ENCODE measurements around the gene ACSL4. TPM values are rescaled to one million over a fixed set of nuclear protein-coding genes. Genes with fewer than 3 reads are reported as not detected.

The ACSL4 gene
- total RNA-seq, 4 donors from 2014 or later: 40.7 to 64.7 (median 43.7) TPM

DNA sequence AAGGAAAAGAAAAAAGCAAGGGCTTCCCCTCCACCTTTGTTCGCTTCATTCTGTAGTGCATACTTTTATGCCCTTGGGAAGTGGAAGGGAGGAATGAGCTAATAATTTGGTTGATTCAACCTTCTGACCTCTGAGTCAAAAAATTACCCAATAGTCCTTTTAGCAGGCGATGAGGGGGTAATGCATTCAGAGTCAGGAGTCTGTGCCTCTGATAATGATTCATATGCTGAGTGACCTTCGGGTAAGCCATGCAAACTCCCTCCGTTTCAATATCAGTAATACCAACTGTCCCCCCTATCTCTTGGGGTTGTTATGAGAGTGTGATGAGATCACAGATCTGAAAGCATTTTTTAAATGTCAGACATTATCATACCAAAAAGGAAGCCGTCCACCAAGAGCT is 41.6 kb upstream of the ACSL4 start:
- Histone ChIP-seq H3K9me3 (no peaks in the 10 kb centered on the region), H3K36me3 (no peaks in the 10 kb centered on the region), H3K4me3 (no peak overlapping the region), H3K4me1 (no peaks in the 10 kb centered on the region), H3K27me3 (no peaks in the 10 kb centered on the region), H3K27ac (no peak overlapping the region)
- DNase-seq (ENCODE audit: low spot score in 2 of 2): no peak
- 62% methylated on average over 5 of the region's 5 CpGs for WGBS
- no peak for TF ChIP-seq POLR2A (IDR thresholded peaks at IDR 0.05)
- TF ChIP-seq, protein P1, sequence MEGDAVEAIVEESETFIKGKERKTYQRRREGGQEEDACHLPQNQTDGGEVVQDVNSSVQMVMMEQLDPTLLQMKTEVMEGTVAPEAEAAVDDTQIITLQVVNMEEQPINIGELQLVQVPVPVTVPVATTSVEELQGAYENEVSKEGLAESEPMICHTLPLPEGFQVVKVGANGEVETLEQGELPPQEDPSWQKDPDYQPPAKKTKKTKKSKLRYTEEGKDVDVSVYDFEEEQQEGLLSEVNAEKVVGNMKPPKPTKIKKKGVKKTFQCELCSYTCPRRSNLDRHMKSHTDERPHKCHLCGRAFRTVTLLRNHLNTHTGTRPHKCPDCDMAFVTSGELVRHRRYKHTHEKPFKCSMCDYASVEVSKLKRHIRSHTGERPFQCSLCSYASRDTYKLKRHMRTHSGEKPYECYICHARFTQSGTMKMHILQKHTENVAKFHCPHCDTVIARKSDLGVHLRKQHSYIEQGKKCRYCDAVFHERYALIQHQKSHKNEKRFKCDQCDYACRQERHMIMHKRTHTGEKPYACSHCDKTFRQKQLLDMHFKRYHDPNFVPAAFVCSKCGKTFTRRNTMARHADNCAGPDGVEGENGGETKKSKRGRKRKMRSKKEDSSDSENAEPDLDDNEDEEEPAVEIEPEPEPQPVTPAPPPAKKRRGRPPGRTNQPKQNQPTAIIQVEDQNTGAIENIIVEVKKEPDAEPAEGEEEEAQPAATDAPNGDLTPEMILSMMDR (IDR thresholded peaks at IDR 0.05): no peak
- no peak for TF ChIP-seq EP300 (IDR thresholded peaks at IDR 0.05)
- no peak for TF ChIP-seq POLR2AphosphoS5 (IDR thresholded peaks at IDR 0.05)

DNA sequence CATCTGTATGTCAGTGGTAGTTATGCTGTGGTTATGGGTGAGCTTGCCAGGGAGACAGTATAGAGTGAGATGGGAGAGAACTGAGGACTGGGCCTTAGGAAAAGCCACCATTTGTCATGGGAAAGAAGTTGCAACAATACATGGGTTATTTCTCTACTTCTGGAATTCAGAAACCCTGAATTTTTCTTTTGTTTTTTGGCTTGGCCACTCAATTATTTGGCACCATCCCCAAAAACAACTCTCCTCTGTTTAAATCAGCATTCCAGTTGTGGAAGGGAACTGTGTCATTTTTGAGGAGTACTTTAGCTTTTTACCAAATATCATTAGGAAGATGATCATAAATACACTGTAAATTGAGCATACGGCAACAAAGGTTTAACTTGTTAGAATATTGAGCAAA is 41.1 kb upstream of the ACSL4 start:
- Histone ChIP-seq H3K4me3 (no peak overlapping the region), H3K27ac (no peak overlapping the region), H3K9me3 (no peaks in the 10 kb centered on the region), H3K27me3 (no peaks in the 10 kb centered on the region), H3K36me3 (no peaks in the 10 kb centered on the region), H3K4me1 (no peaks in the 10 kb centered on the region)
- DNase-seq (ENCODE audit: low spot score in 2 of 2): no peak
- WGBS: 96% methylated on average over 1 of the region's 1 CpG
- TF ChIP-seq POLR2A (IDR thresholded peaks at IDR 0.05): no peak
- no peak for TF ChIP-seq POLR2AphosphoS5 (IDR thresholded peaks at IDR 0.05)
- TF ChIP-seq EP300 (IDR thresholded peaks at IDR 0.05): no peak
- TF ChIP-seq, protein P1 (IDR thresholded peaks at IDR 0.05): no peak

DNA sequence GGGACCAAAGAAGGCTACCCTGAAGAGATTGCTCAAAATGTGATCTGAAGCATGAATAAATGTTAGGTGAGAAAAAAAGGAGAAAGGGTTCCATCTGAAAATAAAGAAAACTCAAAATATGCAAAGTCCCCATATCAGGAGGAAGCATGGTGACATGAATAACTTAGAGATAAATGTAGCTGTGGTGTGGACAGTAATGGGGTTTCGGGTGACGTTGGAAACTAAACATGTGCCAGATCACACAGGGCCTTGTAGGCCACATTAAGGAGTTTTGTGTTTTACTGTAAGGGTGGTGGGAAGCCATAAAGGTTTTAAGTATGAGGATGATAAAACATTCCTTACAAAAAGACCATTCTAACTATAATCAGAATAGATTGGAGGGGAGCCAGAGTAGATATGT is 40.3 kb upstream of the ACSL4 start:
- Histone ChIP-seq H3K4me1 (no peaks in the 10 kb centered on the region), H3K36me3 (no peaks in the 10 kb centered on the region), H3K27me3 (no peaks in the 10 kb centered on the region), H3K9me3 (no peaks in the 10 kb centered on the region), H3K4me3 (no peak overlapping the region), H3K27ac (no peak overlapping the region)
- TF ChIP-seq EP300 (IDR thresholded peaks at IDR 0.05) (no peak), POLR2AphosphoS5 (IDR thresholded peaks at IDR 0.05) (no peak), POLR2A (IDR thresholded peaks at IDR 0.05) (no peak)
- TF ChIP-seq, protein P1 (IDR thresholded peaks at IDR 0.05): no peak
- no peak for DNase-seq (ENCODE audit: low spot score in 2 of 2)
- WGBS: 88% methylated on average over 2 of the region's 2 CpGs

DNA sequence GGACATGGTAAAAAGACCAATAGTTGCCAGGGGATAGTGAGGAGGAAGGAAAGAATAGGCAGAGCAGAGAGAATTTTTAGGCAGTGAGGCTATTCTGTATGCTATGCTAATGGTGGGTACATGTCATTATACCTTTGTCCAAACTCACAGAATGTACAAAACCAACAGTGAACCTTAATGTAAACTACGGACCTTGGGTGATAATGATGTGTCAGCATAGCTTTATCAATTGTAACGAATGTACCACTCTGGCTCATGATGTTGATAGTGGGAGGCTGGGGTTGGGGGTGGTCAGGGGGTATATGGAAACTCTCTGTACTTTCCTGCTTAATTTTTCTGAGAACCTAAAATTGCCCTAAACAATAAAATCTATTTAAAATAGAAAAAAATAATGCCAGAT is 37.7 kb upstream of the ACSL4 start:
- Histone ChIP-seq H3K27ac (no peak overlapping the region), H3K27me3 (no peaks in the 10 kb centered on the region), H3K4me3 (no peak overlapping the region), H3K9me3 (no peaks in the 10 kb centered on the region), H3K36me3 (no peaks in the 10 kb centered on the region), H3K4me1 (no peaks in the 10 kb centered on the region)
- no peak for TF ChIP-seq POLR2A (IDR thresholded peaks at IDR 0.05)
- TF ChIP-seq, protein P1 (IDR thresholded peaks at IDR 0.05): no peak
- TF ChIP-seq EP300 (IDR thresholded peaks at IDR 0.05): no peak
- no peak for TF ChIP-seq POLR2AphosphoS5 (IDR thresholded peaks at IDR 0.05)
- WGBS: 77% methylated on average over 2 of the region's 2 CpGs
- no peak for DNase-seq (ENCODE audit: low spot score in 2 of 2)

DNA sequence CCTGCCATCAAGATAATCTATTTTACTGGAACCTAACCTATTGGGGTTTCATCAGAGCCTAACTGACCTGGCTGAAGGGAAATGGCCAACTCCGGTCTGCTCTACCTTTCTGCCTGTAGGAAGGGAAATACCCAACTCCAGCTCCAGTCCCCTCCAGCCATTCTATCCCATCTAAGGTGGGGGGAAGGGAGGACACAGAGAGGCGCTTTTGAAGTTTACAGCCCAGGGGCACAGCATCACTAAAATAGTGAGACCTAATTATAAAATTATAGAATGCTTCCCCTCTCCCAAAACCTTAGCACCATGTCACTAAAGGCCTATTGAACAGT is 27.8 kb upstream of the ACSL4 start:
- Histone ChIP-seq H3K9me3 (no peaks in the 10 kb centered on the region), H3K27me3 (no peaks in the 10 kb centered on the region), H3K36me3 (no peaks in the 10 kb centered on the region), H3K27ac (no peak overlapping the region), H3K4me1 (no peaks in the 10 kb centered on the region), H3K4me3 (no peak overlapping the region)
- no peak for TF ChIP-seq EP300 (IDR thresholded peaks at IDR 0.05)
- TF ChIP-seq POLR2A (IDR thresholded peaks at IDR 0.05): no peak
- no peak for TF ChIP-seq POLR2AphosphoS5 (IDR thresholded peaks at IDR 0.05)
- TF ChIP-seq, protein P1 (IDR thresholded peaks at IDR 0.05): no peak
- WGBS: 54% methylated on average over 2 of the region's 2 CpGs
- no peak for DNase-seq (ENCODE audit: low spot score in 2 of 2)
